Adrenal gland (tissue), 12 donors: Measurements from ENCODE around the gene SLC28A1. TPM values are rescaled to one million over a fixed set of nuclear protein-coding genes. Genes with fewer than 3 reads are reported as not detected.

ENCODE experiments used
- DNase-seq, 7 donors: peaks; one replicate each; pipeline ENCODE4 v3.0.0-alpha.2; 2019 to 2020
- H3K27ac ChIP-seq, 5 donors: fragments of 200-600 bp; sonication (generic) in 4 of 5; 1 replicate in 3 of 5; 2 replicates in 2 of 5; pipeline versions ENCODE4 v1.5.1 to v1.8.0; 2016 to 2020; ENCODE audit warnings: mild to moderate bottlenecking in 1 of 5
- H3K27me3 ChIP-seq: fragments of 200-600 bp; 2 replicates; pipeline ENCODE4 v1.8.0; 2021
- H3K36me3 ChIP-seq, 2 donors: fragments of 200-600 bp; replicated peaks in 1 of 2; 1 replicate in 1 of 2; 2 replicates in 1 of 2; pipeline versions ENCODE4 v1.5.1 to v1.8.0; 2018 to 2022
- H3K4me1 ChIP-seq, 2 donors: fragments of 200-600 bp; replicated peaks in 1 of 2; 1 replicate in 1 of 2; 2 replicates in 1 of 2; pipeline versions ENCODE4 v1.5.1 to v1.8.0; 2018 to 2021
- H3K4me3 ChIP-seq, 4 donors: fragments of 200-600 bp; sonication (generic) in 3 of 4; one replicate each; pipeline ENCODE4 v1.5.1; 2016 to 2018
- H3K9me3 ChIP-seq, 3 donors: fragments of 200-600 bp; sonication (generic) in 1 of 3; replicated peaks in 1 of 3; 1 replicate in 2 of 3; 2 replicates in 1 of 3; pipeline versions ENCODE4 v1.5.1 to v1.8.0; 2016 to 2021
- CTCF ChIP-seq, 6 experiments: fragments of 450-650 bp in 4 of 6; fragments of 200-600 bp in 2 of 6; sonication (generic) in 1 of 6; IDR thresholded peaks; 1 replicate in 5 of 6; 2 replicates in 1 of 6; pipeline versions ENCODE4 v1.5.1 to v1.8.0; 2016 to 2021; ENCODE audit warnings: antibody characterized with exemption in 6 of 6, mild to moderate bottlenecking in 2 of 6, moderate library complexity in 1 of 6
- POLR2A ChIP-seq, 2 donors: fragments of 450-650 bp; IDR thresholded peaks; one replicate each; pipeline ENCODE4 v1.6.1; 2017; ENCODE audit warnings: antibody characterized with exemption in 2 of 2, mild to moderate bottlenecking in 2 of 2, moderate library complexity in 1 of 2
- WGBS, 4 donors: extraction: QIAGEN DNeasy Blood & Tissue Kit in 2 of 4; methylation state at CpG; one replicate each; pipeline versions ENCODE4 v1.1.5 to v1.1.7; 2013 to 2017; 5-methylcytosine and 5-hydroxymethylcytosine counted together
- intact Hi-C, 2 donors: fragments of 100-400 bp; cut with DNase I; formaldehyde crosslinking; loops; one replicate each; pipeline versions ENCODE4 v1.14.1 to v1.15.0; 2022 to 2023
- polyA plus RNA-seq, 3 donors: library from polyadenylated mRNA; stranded (reverse); fragments of 200-250 nt in 2 of 3; fragments of 350-450 nt in 1 of 3; fragmentation: Illumina TruSeq in 1 of 3; extraction: RNeasy Lipid Tissue Mini Kit (QIAGEN cat#74804) in 1 of 3; gene quantifications; one replicate each; pipeline ENCODE4 v1.2.3, GENCODE V29; 2013 to 2014
- total RNA-seq, 9 donors: library from RNA; depleted of rRNA in 4 of 9; stranded (reverse); fragments of >200 nt in 4 of 9; fragments of 120-200 nt in 1 of 9; fragmentation: NEBNext Ultra II Directional in 1 of 9; extraction: Animal tissue kit (Norgen Biotek cat#: 25700) in 1 of 9; gene quantifications; one replicate each; pipeline versions ENCODE4 v1.1.0 to v1.2.4, GENCODE V29; 2013 to 2023
- donor health status: healthy with polysubstance abuse.
- donor health status: Bipolar disorder and iron deficiency.
- donor health status: DM: yes; HTN: yes; CAD: no.
- donor health status: DM: no; HTN: no; CAD: no.
- donor health status: DM: no; HTN: no; CAD: no.
- donor health status: DM: yes; HTN: yes; CAD: no.

SLC28A1 gene
- total and polyA plus RNA-seq, 12 donors = 0.03 to 0.19 (median 0.11) TPM; not detected in 4

DNA sequence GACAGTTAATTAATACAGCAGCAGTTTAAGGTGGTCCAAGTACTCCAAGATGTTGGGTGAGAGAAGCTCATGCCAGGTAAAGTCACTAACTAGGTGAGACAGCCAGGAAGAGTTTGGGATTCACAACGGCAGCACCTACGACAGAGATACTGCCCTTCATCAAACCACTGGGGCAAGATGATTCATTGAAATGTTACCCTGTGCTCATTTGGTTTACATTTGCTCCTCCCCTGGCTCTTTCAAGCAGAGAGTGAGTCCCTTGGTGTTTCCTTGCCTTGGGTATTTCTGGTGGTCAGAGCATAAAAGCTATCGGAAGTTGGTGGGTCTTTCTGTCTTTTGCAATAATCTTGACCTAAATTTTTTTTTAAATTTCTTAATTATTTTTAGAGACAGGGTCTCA, 77.2 kb downstream of the SLC28A1 start:
- 52 to 68% (median 60%) methylated on average over 3 of the region's 3 CpGs for WGBS, 4 donors
- H3K27me3 ChIP-seq = no peaks in the 10 kb centered on the region
- no peaks in the 10 kb centered on the region for H3K9me3 ChIP-seq
- no peaks in the 10 kb centered on the region for H3K36me3 ChIP-seq
- H3K4me1 ChIP-seq = peaks cover 10 to 20% of the 10 kb centered on the region in 2 donors
- DNase-seq = peak in 1 of 7 donors; percentile 1
- no peak overlapping the region for H3K4me3 ChIP-seq
- intact Hi-C loops = loop anchor here in 1 of 2 donors (10.0 kb wide), 1 partner anchor 203 kb away; no protein-coding TSS in a partner anchor
- peak overlapping the region in 3 of 5 donors; percentile 2 to 87 (median 27) for H3K27ac ChIP-seq
- TF ChIP-seq CTCF (IDR thresholded peaks at IDR 0.05) (no peak), POLR2A (IDR thresholded peaks at IDR 0.05) (no peak)

- H3K9me3 ChIP-seq = no peaks in the 10 kb centered on the region
- H3K4me1 ChIP-seq = peaks cover 10 to 20% of the 10 kb centered on the region in 2 donors
- DNase-seq = no peak
- no peak overlapping the region for H3K4me3 ChIP-seq
- H3K27me3 ChIP-seq = no peaks in the 10 kb centered on the region
- H3K36me3 ChIP-seq = no peaks in the 10 kb centered on the region
- no peak overlapping the region for H3K27ac ChIP-seq
- WGBS, 4 donors = 48 to 64% (median 53%) methylated on average over 3 of the region's 3 CpGs
- intact Hi-C loops = loop anchor here in 1 of 2 donors (10.0 kb wide), 1 partner anchor 202 kb away; no protein-coding TSS in a partner anchor
- TF ChIP-seq POLR2A (IDR thresholded peaks at IDR 0.05) = no peak
- TF ChIP-seq CTCF (IDR thresholded peaks at IDR 0.05) = no peak
Observed at GRCh38 chr15:84962955-84963354, 78.5 kb downstream of the SLC28A1 start.

DNA sequence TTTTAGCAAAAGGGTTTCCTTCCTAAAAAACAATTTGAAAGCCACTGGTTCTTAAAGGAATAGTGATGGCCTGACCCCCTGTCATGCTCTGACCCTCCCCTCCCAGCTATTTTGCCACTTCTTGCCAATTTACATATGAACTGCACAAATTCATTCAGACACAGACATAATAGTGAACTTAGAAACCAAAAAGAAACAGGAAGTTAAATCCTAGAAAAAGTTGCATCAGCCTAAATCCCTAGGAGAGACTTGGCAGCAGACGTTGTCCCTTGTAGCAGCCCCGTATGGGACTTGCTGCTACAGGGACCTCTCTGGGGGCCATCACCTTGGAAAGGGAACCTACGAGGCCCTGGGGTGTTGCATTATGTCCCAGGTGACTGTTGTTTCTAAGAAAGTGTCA, 82.9 kb downstream of the SLC28A1 start:
- 39 to 69% (median 58%) methylated on average over 3 of the region's 3 CpGs for WGBS, 4 donors
- Histone ChIP-seq H3K27me3 (no peaks in the 10 kb centered on the region), H3K27ac (no peak overlapping the region), H3K36me3 (no peaks in the 10 kb centered on the region), H3K4me3 (no peak overlapping the region), H3K4me1 (peaks cover 6 to 11% of the 10 kb centered on the region in 2 donors), H3K9me3 (no peaks in the 10 kb centered on the region)
- no peak for TF ChIP-seq POLR2A (IDR thresholded peaks at IDR 0.05)
- TF ChIP-seq CTCF (IDR thresholded peaks at IDR 0.05) = no peak
- intact Hi-C loops = loop anchor here in 1 of 2 donors (10.0 kb wide), 1 partner anchor 197 kb away; no protein-coding TSS in a partner anchor
- DNase-seq = peak in 2 of 7 donors; percentile 14 to 29

DNA sequence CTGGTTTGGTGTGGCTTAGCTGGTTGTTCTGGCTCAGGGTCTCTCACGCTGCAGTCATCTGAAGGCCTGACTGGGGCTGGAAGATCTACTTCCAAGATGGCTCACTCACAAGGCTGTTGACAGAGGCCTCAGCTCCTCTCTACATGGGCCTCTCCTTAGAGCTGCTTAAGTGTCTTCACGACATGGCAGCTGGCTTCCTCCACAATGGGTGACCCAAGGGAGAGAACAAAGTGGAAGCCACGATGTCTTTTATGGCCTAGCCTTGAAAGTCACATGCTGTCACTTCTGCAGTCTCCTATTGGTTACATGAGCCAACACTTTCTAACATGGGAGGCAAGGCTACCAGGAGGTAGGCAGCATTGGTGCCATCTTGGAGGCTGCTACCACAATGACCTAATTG, 83.8 kb downstream of the SLC28A1 start:
- H3K36me3 ChIP-seq = no peaks in the 10 kb centered on the region
- intact Hi-C loops = loop anchor here in 1 of 2 donors (10.0 kb wide), 1 partner anchor 196 kb away; no protein-coding TSS in a partner anchor
- TF ChIP-seq POLR2A (IDR thresholded peaks at IDR 0.05) (no peak), CTCF (IDR thresholded peaks at IDR 0.05) (no peak)
- H3K27ac ChIP-seq = no peak overlapping the region
- H3K27me3 ChIP-seq = no peaks in the 10 kb centered on the region
- no peaks in the 10 kb centered on the region for H3K9me3 ChIP-seq
- 84 to 94% (median 89%) methylated on average over 3 of the region's 3 CpGs for WGBS, 4 donors
- no peak overlapping the region for H3K4me3 ChIP-seq
- DNase-seq = peak in 3 of 7 donors; percentile 7 to 15 (median 14)
- H3K4me1 ChIP-seq = peaks cover 6 to 11% of the 10 kb centered on the region in 2 donors
